ENCODE data around the gene CHSY1.

DNA sequence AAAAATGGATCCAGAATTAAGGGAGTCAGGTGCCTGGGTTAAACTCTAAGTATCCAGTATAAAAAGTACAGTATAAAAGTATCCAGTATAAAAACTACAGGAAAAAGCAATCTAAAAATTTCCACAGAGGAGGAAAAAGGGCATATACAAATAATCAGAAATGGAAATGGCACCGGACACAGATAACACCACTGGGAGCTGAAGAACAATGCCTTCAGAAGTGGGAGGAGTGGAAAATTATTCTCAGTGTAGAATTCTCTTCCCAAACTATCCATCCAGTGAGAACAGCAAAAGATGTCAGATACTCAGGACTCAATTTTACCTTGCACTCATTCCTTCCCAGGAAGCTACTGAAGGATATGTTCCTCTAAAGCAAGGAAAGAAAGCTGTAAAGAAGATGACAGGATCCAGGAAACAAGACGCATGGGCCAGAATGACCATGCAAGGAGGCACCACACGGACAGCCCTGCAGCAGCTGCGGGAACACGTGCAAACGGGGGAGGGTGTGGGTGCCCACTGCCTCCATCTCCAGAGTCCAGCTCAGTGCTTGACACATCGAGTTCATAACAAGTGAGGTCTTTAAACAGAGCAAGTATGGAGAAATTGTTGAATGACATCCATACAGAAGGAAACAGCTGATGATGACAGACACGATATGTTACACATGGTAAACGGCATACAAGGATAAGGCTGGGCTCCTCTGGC is 68.5 kb downstream of the CHSY1 start:
- TF ChIP-seq, protein P1, sequence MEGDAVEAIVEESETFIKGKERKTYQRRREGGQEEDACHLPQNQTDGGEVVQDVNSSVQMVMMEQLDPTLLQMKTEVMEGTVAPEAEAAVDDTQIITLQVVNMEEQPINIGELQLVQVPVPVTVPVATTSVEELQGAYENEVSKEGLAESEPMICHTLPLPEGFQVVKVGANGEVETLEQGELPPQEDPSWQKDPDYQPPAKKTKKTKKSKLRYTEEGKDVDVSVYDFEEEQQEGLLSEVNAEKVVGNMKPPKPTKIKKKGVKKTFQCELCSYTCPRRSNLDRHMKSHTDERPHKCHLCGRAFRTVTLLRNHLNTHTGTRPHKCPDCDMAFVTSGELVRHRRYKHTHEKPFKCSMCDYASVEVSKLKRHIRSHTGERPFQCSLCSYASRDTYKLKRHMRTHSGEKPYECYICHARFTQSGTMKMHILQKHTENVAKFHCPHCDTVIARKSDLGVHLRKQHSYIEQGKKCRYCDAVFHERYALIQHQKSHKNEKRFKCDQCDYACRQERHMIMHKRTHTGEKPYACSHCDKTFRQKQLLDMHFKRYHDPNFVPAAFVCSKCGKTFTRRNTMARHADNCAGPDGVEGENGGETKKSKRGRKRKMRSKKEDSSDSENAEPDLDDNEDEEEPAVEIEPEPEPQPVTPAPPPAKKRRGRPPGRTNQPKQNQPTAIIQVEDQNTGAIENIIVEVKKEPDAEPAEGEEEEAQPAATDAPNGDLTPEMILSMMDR (conservative IDR thresholded peaks at IDR 0.05; ENCODE audit: low read depth, low read length): no peak
- TF ChIP-seq RCOR1 (IDR thresholded peaks at IDR 0.05; ENCODE audit: insufficient replicate concordance, low read length) (no peak), MXI1 (IDR thresholded peaks at IDR 0.05; ENCODE audit: borderline replicate concordance, low read depth, low read length) (peak; percentile 80; the same call in 1 of the 2 replicates), POLR2A (IDR thresholded peaks at IDR 0.05; ENCODE audit: low read depth, low read length) (0 out of 2 replicates have a peak, but pooled peaks have one; percentile 20), RAD21 (IDR thresholded peaks at IDR 0.05; ENCODE audit: low read length) (no peak), BHLHE40 (IDR thresholded peaks at IDR 0.05; ENCODE audit: low read depth, low read length) (peak; percentile 87), FOS (IDR thresholded peaks at IDR 0.05; ENCODE audit: low read depth, low read length) (no peak), MAZ (IDR thresholded peaks at IDR 0.05; ENCODE audit: borderline replicate concordance, low read depth, low read length) (no peak; the same call in 1 of the 2 replicates), CEBPB (IDR thresholded peaks at IDR 0.05; ENCODE audit: low read depth, low read length) (peak; percentile 41; the same call in 1 of the 2 replicates), SMC3 (IDR thresholded peaks at IDR 0.05; ENCODE audit: low read depth, low read length) (no peak), RFX5 (IDR thresholded peaks at IDR 0.05; ENCODE audit: low read depth, low read length) (no peak)
- TF ChIP-seq, protein P2, sequence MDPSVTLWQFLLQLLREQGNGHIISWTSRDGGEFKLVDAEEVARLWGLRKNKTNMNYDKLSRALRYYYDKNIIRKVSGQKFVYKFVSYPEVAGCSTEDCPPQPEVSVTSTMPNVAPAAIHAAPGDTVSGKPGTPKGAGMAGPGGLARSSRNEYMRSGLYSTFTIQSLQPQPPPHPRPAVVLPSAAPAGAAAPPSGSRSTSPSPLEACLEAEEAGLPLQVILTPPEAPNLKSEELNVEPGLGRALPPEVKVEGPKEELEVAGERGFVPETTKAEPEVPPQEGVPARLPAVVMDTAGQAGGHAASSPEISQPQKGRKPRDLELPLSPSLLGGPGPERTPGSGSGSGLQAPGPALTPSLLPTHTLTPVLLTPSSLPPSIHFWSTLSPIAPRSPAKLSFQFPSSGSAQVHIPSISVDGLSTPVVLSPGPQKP (IDR thresholded peaks at IDR 0.05; ENCODE audit: borderline replicate concordance, low read depth, low read length): no peak
